ENCODE measurements around the gene WDR38. TPM values are rescaled to one million over a fixed set of nuclear protein-coding genes. Genes with fewer than 3 reads are reported as not detected.
A peak's percentile ranks its signal among the peaks of the same experiment; 100 is the strongest.

WDR38 gene
- total RNA-seq, 4 donors from 2014 or later: 0.33 to 1.5 (median 0.79) TPM; not detected in 1

- Histone ChIP-seq H3K27ac (peak overlapping the region in 1 of 3 donors; percentile 96), H3K9me3 (no peaks in the 10 kb centered on the region), H3K36me3 (peaks cover 29 to 33% of the 10 kb centered on the region in 2 donors), H3K4me1 (peaks cover 16 to 29% of the 10 kb centered on the region in 2 donors), H3K27me3 (no peaks in the 10 kb centered on the region), H3K4me3 (replicated peaks in 1 of 3) (no peak overlapping the region)
- intact Hi-C loops (cut with DNase I): loop anchor here (5.0 to 10.0 kb wide), 2 partner anchors 245 to 512 kb away; no protein-coding TSS in a partner anchor
- DNase-seq: no peak
- 65 to 76% methylated on average over 10 of the region's 10 CpGs for WGBS, 2 donors
- TF ChIP-seq POLR2A (IDR thresholded peaks at IDR 0.05): no peak
- TF ChIP-seq CTCF (IDR thresholded peaks at IDR 0.05): no peak
These were observed 6.7 kb downstream of the WDR38 start for GRCh38 chr9:124859803-124860581.

GRCh38 chr9:124860582-124861341 lies 7.5 kb downstream of the WDR38 start:
- peak overlapping the region in 2 of 3 donors; percentile 97 to 99 for H3K4me3 ChIP-seq (replicated peaks in 1 of 3)

GRCh38 chr9:124861342-124862229 lies 8.3 kb downstream of the WDR38 start, which contains the start of the genes ARPC5L and RPL35:
TSS of gene ARPC5L (plus strand) at chr9:124862130. CDS start at chr9:124869291, 7,161 bp downstream.
TSS of gene RPL35 (minus strand) at chr9:124861957. CDS start at chr9:124861912, 45 bp downstream.
- intact Hi-C loops (cut with DNase I): no loop called here
- 1% methylated on average over 18 to 25 of the region's 92 CpGs for WGBS, 2 donors
- Histone ChIP-seq H3K4me1 (peaks cover 16 to 29% of the 10 kb centered on the region in 2 donors), H3K9me3 (no peaks in the 10 kb centered on the region), H3K4me3 (replicated peaks in 1 of 3) (peak within 1 kb of the TSS; percentile 96 to 99 (median 97)), H3K36me3 (peaks cover 29 to 33% of the 10 kb centered on the region in 2 donors), H3K27ac (peak within 1 kb of the TSS; percentile 92 to 96 (median 95)), H3K27me3 (no peaks in the 10 kb centered on the region)
- TF ChIP-seq CTCF (IDR thresholded peaks at IDR 0.05) (peak in 3 of 6 experiments; percentile 21 to 30 (median 25)), POLR2A (IDR thresholded peaks at IDR 0.05) (peak; percentile 4 to 96)
- peak; percentile 95 to 96 for DNase-seq

More at GRCh38 chr9:124860582-124861341, 7.5 kb downstream of the WDR38 start:
- peaks cover 16 to 29% of the 10 kb centered on the region in 2 donors for H3K4me1 ChIP-seq
- intact Hi-C loops (cut with DNase I): no loop called here
- no peaks in the 10 kb centered on the region for H3K9me3 ChIP-seq
- no peak for TF ChIP-seq POLR2A (IDR thresholded peaks at IDR 0.05)
- TF ChIP-seq CTCF (IDR thresholded peaks at IDR 0.05): no peak
- WGBS, 2 donors: 19 to 23% methylated on average over 3 to 10 of the region's 12 CpGs
- H3K27ac ChIP-seq: peak overlapping the region in 2 of 3 donors; percentile 92 to 96
- no peaks in the 10 kb centered on the region for H3K27me3 ChIP-seq
- peaks cover 29 to 33% of the 10 kb centered on the region in 2 donors for H3K36me3 ChIP-seq
- DNase-seq: no peak

DNA sequence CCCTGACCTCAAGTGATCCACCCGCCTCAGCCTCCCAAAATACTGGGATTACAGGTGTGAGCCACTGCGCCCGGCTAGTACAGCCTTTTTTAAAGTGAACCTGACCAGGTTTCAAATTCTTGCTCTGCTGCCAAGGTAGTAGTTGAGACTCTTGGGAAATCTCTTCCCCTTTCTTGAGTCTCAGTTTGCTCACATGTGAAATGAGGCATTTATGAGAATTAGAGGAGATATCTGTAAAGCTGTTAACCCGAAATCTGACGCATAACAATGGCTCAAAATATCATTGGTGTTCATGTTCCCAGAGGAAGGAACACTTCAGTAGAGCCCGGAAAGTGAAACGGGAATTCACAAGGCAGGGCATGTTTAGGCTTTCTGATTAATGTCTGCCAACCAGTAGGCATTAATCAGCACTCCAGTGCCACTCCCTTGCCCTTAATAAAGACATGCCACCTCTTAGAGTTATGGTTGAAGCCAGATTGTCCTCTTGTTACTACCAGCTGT lies 10.2 kb downstream of the WDR38 start:
- DNase-seq: peak; percentile 39 to 54
- intact Hi-C loops (cut with DNase I): no loop called here
- H3K27ac ChIP-seq: peak overlapping the region; percentile 58 to 92 (median 71)
- H3K9me3 ChIP-seq: no peaks in the 10 kb centered on the region
- H3K4me3 ChIP-seq (replicated peaks in 1 of 3): no peak overlapping the region
- no peaks in the 10 kb centered on the region for H3K27me3 ChIP-seq
- peaks cover 16 to 20% of the 10 kb centered on the region in 2 donors for H3K36me3 ChIP-seq
- WGBS, 2 donors: 48 to 49% methylated on average over 7 of the region's 7 CpGs
- TF ChIP-seq CTCF (IDR thresholded peaks at IDR 0.05) (no peak), POLR2A (IDR thresholded peaks at IDR 0.05) (no peak)
- peaks cover 16 to 40% of the 10 kb centered on the region in 2 donors for H3K4me1 ChIP-seq

Data from thyroid gland (tissue), 4 donors.